Mammary epithelial cell (primary cell): ENCODE measurements around the gene SERTAD3.

Experiments
- CTCF ChIP-seq, 2 donors: IDR thresholded peaks in 1 of 2; conservative IDR thresholded peaks in 1 of 2; 2 replicates each; pipeline ENCODE4 v1.5.1; 2011 to 2012; ENCODE audit warnings: inconsistent platforms in 2 of 2, low read length in 2 of 2, mild to moderate bottlenecking in 2 of 2, control low read depth in 1 of 2, low read depth in 1 of 2; ENCODE audit not compliant: insufficient read depth in 1 of 2; ENCODE audit errors: extremely low read depth in 1 of 2
- EZH2 ChIP-seq: IDR thresholded peaks from 2 replicates; pipeline ENCODE4 v1.6.1; 2012; ENCODE audit warnings: low read length, inconsistent platforms, borderline replicate concordance

DNA sequence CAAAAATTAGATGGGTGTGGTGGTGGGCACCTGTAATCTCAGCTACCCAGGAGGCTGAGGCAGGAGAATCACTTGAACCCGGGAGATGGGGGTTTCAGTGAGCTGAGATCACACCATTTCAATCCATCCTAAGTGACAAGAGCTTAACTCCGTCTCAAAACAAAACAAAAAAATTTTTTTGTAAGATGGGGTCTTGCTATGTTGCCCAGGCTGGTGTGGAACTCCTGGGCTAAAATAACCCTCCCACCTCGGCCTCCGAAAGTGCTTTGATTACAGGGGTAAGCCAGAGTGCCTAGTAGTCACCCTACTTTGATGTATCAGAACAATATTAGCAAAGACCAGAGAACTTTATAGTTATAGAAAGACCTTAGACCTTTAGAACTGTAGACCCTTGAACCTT, 30.6 kb upstream of the SERTAD3 start:
- TF ChIP-seq CTCF (conservative IDR thresholded peaks at IDR 0.05 in 1 of 2, IDR thresholded peaks at IDR 0.05 in 1 of 2; ENCODE audit: extremely low read depth in 1 of 2, insufficient read depth in 1 of 2, low read depth in 1 of 2, low read length in 2 of 2): no peak
- TF ChIP-seq EZH2: no peak
